Activated CD8-positive, alpha-beta memory T cell treated with anti-CD3 and anti-CD28 coated beads for 36 hours (primary cell): ENCODE measurements around the gene TNK2. TPM values are rescaled to one million over a fixed set of nuclear protein-coding genes. Genes with fewer than 3 reads are reported as not detected.
"Not testable (repeated sequence)": the region's sequence is repeated elsewhere in the genome, so short reads cannot be mapped to it uniquely, and the experiment has no call there.

Experiments
- CTCF ChIA-PET: fragments of 350-600 bp; sonication (Branson Sonifier 250); formaldehyde crosslinking; loops from one replicate; lab custom pipeline; 2021; ENCODE audit warnings: antibody characterized with exemption; lab: Charles Lee
- POLR2A ChIA-PET: fragments of 350-600 bp; sonication (Branson Sonifier 250); formaldehyde crosslinking; loops from one replicate; lab custom pipeline; 2021; ENCODE audit warnings: antibody characterized with exemption; lab: Charles Lee
- total RNA-seq, 2 experiments: library from RNA; stranded (reverse); gene quantifications; one replicate each; pipeline ENCODE4 v1.2.3, GENCODE V29; 2021

Gene TNK2
- total RNA-seq, result 10 to 100 TPM; 62.7 to 64.3 TPM

GRCh38 chr3:195907934-195908693 lies at the start of gene TNK2:
TSS of gene TNK2 (minus strand) at chr3:195908551. CDS start at chr3:195888588, 19,963 bp downstream.
- CTCF ChIA-PET, result interaction anchor here (0.6 to 4.0 kb wide), 9 partner anchors 10 to 160 kb away, joined by 3 to 49 read pairs (median 4); no protein-coding TSS in a partner anchor
- POLR2A ChIA-PET, result interaction anchor here (0.6 to 4.0 kb wide), 2 partner anchors 12 to 62 kb away, joined by 3 to 41 read pairs; no protein-coding TSS in a partner anchor

DNA sequence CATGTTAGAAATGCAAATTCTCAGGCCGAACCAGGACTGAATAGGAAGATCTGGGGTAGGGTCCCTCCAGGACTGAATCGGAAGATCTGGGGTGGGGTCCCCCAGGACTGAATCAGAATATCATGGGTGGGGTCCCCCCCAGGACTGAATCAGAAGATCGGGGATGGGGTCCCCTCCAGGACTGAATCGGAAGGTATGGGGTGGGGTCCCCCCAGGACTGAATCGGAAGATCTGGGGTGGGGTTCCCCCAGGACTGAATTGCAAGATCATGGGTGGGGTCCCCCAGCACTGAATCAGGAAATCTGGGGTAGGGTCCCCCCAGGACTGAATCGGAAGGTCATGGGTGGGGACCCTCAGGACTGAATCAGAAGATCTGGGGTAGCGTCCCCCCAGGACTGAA lies 48.2 kb upstream of the TNK2 start:
- POLR2A ChIA-PET, result no interaction called here
- CTCF ChIA-PET, result no interaction called here

- POLR2A ChIA-PET, result not testable (repeated sequence)
These were observed 47.1 kb upstream of the TNK2 start for GRCh38 chr3:195955416-195955841.

GRCh38 chr3:195954752-195955119 lies 46.4 kb upstream of the TNK2 start:
- POLR2A ChIA-PET, CTCF ChIA-PET: not testable (repeated sequence)

More at GRCh38 chr3:195955416-195955841, 47.1 kb upstream of the TNK2 start:
- CTCF ChIA-PET, result not testable (repeated sequence)

GRCh38 chr3:195954052-195954751 lies 45.9 kb upstream of the TNK2 start:
- POLR2A ChIA-PET, CTCF ChIA-PET: not testable (repeated sequence)

DNA sequence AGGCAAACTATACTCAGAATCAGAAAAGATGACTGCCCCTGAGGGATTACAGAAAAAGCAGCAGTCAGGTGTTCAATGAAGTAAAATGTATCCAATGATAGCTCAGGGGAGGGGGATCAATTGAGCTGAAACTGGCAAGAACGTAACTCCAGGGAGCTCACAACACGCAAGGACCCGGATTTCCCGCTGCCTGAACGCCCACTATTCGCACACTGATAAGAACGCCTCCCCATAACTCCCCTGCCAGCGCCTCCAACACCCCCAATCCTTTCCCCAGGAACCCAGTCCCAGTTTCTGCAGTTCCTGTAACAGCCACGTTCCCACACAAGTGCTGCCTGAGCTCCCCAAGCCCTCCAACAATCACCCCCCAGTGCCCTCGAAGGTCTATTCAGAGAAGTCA lies 44.2 kb upstream of the TNK2 start:
- CTCF ChIA-PET, POLR2A ChIA-PET: not testable (repeated sequence)

DNA sequence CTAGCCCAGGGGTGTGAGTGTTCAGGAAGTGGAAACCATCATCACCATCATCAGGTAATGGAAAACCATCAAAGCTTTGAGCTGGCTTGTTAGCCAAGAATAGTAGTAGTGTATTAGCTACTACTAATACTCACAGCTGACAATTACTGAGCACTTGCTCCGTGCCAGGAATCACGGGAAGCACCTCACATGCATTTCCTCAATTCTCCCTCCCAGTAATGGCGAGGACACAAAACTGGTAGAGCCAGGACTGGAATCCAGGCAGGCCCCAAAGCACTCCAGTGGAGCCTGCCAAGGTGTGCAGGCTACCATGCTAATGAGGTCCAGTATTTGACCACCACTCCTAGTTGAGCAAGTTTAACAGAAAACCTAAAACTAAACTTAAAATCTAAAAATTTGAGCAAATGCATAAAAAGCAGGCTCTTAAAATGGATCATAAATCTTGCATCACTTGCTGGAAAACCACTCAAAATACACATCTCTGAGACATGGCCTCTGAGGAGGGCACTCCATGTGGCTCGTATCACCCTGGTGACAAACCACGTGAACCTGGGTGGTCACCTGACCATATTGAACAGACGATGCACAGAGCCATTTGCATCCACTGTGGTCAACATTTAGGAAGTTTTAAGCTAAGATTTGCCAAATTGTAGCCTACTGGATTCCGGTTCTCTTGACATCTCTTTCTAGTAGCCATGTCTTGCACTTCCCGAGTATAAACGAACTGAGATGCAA lies 43.3 kb upstream of the TNK2 start:
- CTCF ChIA-PET, result not testable (repeated sequence)

GRCh38 chr3:195950731-195951130 lies 42.4 kb upstream of the TNK2 start:
- CTCF ChIA-PET, POLR2A ChIA-PET: not testable (repeated sequence)

More for the DNA sequence above, 43.3 kb upstream of the TNK2 start:
- POLR2A ChIA-PET, result not testable (repeated sequence)

GRCh38 chr3:195950164-195950563 lies 41.8 kb upstream of the TNK2 start:
- CTCF ChIA-PET, POLR2A ChIA-PET: not testable (repeated sequence)

GRCh38 chr3:195946910-195947699 lies 38.8 kb upstream of the TNK2 start:
- POLR2A ChIA-PET, CTCF ChIA-PET: not testable (repeated sequence)

GRCh38 chr3:195941265-195941815 lies 33.0 kb upstream of the TNK2 start:
- CTCF ChIA-PET, POLR2A ChIA-PET: not testable (repeated sequence)

- POLR2A ChIA-PET, CTCF ChIA-PET: not testable (repeated sequence)
These were observed 32.5 kb upstream of the TNK2 start for GRCh38 chr3:195940806-195941205.

DNA sequence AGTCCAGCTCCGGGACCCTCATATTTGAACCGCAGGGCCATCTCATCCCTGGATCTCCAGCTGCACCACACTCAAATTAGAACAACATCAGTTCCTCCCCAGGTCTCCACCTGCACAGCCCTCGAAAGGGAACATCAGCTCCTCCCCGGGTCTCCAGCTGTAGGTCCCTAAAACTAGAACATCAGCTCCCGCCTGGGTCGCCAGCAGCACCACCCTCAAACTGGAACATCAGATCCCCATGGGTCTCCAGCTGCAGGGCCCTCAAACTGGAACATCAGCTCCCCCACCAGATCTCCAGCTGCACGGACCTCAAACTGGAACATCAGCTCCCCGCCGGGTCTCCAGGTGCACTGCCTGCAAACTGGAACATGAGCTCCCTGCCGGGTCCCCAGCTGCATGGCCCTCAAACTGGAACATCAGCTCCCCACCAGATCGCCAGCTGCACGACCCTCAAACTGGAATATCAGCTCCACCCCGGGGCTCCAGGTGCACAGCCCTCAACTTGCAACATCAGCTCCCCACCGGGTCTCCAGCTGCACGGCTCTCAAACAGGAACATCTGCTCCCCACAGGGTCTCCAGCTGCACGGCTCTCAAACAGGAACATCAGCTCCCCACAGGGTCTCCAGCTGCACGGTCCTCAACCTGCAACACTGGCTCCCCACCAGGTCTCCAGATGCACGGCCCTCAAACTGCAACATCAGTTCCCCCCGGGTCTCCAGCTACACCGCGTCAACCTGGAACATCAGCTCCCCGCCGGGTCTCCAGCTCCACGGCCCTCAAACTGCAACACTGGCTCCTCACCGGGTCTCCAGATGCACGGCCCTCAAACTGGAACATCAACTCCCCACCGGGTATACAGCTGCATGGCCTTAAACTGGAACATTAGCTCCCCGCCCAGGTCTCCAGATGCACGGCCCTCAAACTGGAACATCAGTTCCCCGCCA lies 31.4 kb upstream of the TNK2 start:
- CTCF ChIA-PET, POLR2A ChIA-PET: not testable (repeated sequence)

DNA sequence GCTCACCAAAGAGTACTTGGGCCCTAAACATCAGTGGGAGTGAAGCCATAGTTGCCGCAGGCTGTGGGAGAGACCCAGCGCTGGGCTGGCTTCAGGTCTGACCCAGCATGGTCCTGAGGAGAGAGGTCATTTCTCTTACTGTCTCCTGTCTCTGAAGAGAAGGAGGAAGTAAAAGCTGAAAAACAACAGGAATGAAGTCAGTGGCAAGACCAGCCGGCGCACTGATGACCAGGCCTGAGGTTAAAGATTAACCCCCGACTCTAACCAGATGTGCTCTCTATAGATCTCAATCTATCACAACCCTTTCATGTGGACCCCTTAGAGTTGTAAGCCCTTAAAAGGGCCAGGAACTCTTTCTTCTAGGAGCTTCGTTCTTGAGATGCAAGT lies 24.7 kb upstream of the TNK2 start:
- CTCF ChIA-PET, result interaction anchor here (1.2 kb wide), 1 partner anchor 18 kb away, joined by 3 read pairs; no protein-coding TSS in a partner anchor
- POLR2A ChIA-PET, result not testable (repeated sequence)

- ChIA-PET POLR2A (no interaction called here), CTCF (interaction anchor here (1.2 kb wide), 1 partner anchor 17 kb away, joined by 3 read pairs; no protein-coding TSS in a partner anchor)
These were observed 24.2 kb upstream of the TNK2 start for GRCh38 chr3:195932418-195933043.

- ChIA-PET CTCF (interaction anchor here (0.7 kb wide), 1 partner anchor 1174 kb away, joined by 3 read pairs; no protein-coding TSS in a partner anchor), POLR2A (no interaction called here)
These were observed 23.4 kb upstream of the TNK2 start for GRCh38 chr3:195931582-195932273.

- CTCF ChIA-PET, result interaction anchor here (0.8 kb wide), 1 partner anchor 36 kb away, joined by 3 read pairs; no protein-coding TSS in a partner anchor
- POLR2A ChIA-PET, result no interaction called here
These were observed 21.1 kb upstream of the TNK2 start for GRCh38 chr3:195929452-195929851.
